Activated CD4-positive, alpha-beta T cell treated with anti-CD3 and anti-CD28 coated beads for 24 hours (primary cell): ENCODE results near the gene KNDC1.
"Not testable (repeated sequence)": the region's sequence is repeated elsewhere in the genome, so short reads cannot be mapped to it uniquely, and the experiment has no call there.

Experiments
- DNase-seq, 2 donors: peaks; one replicate each; pipeline ENCODE4 v3.0.0-alpha.2; 2020; ENCODE audit warnings: low read depth in 2 of 2

The KNDC1 gene

GRCh38 chr10:133161486-133162109 lies 1.6 kb downstream of the KNDC1 start:
- DNase-seq: no peak

GRCh38 chr10:133162178-133162909 lies 2.3 kb downstream of the KNDC1 start:
- DNase-seq: no peak

- DNase-seq: no peak
Measured at GRCh38 chr10:133162910-133163856, 3.2 kb downstream of the KNDC1 start.

GRCh38 chr10:133163889-133164815 lies 4.1 kb downstream of the KNDC1 start:
- DNase-seq: no peak

GRCh38 chr10:133164816-133165555 lies 5.0 kb downstream of the KNDC1 start:
- DNase-seq: no peak

- no peak for DNase-seq
Measured at GRCh38 chr10:133165556-133166503, 5.8 kb downstream of the KNDC1 start.

GRCh38 chr10:133166504-133166827 lies 6.4 kb downstream of the KNDC1 start:
- no peak for DNase-seq

- DNase-seq: no peak
Measured at GRCh38 chr10:133166828-133167692, 7.0 kb downstream of the KNDC1 start.

- DNase-seq: no peak
Measured at GRCh38 chr10:133167693-133168616, 7.9 kb downstream of the KNDC1 start.

GRCh38 chr10:133168617-133169031 lies 8.6 kb downstream of the KNDC1 start:
- no peak for DNase-seq

GRCh38 chr10:133169173-133169947 lies 9.3 kb downstream of the KNDC1 start:
- DNase-seq: no peak

- no peak for DNase-seq
Measured at GRCh38 chr10:133170092-133170491, 10.1 kb downstream of the KNDC1 start.

- no peak for DNase-seq
Measured at GRCh38 chr10:133173860-133174640, 14.0 kb downstream of the KNDC1 start.

GRCh38 chr10:133174689-133175263 lies 14.8 kb downstream of the KNDC1 start:
- DNase-seq: no peak

GRCh38 chr10:133175624-133176023 lies 15.6 kb downstream of the KNDC1 start:
- DNase-seq: not testable (repeated sequence)
